ENCODE results near the gene AREG. TPM values are rescaled to one million over a fixed set of nuclear protein-coding genes. Genes with fewer than 3 reads are reported as not detected.

AREG gene
- total RNA-seq, 1 donor from 2014 or later, result not detected

DNA sequence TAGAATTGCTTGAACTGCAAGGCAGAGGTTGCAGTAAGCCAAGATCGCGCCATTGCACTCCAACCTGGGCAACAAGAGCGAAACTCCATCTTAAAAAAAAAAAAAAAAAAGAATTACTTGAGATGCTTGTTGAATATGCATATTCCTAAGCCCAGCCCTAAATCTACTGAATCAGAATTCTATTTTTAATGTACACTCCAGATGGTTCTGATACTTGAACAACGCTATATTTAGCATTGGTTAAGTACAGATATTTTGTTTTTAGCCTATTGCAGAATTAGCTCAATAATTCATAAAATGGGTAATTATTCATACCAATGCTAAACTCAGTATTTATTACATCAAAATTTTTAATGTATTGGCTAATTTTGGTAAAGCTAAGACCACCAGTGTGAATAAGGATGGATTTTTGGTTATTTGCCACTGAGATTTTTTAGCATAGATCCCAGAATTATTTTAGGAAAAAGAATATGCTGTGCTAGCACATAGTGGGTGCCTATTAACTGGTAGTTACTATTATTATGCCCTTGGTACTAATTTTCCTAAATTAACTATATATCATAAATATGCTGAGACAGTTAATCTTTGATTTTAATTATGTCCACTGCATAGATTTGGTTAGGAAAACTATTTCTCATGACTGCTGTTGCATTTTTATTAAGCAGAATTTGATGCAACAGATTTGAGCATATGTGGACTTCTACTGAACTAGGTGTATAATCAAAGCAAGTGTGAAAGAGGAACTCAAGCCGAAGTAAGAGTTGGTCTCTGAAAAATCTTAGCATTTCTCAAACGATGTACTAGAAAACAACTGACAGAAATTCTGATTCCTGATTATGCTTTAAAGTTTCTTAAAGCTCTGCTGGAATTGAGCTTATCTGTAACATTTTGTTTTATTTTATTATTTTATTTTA is 9.2 kb downstream of the AREG start:
- Mint-ChIP-seq H3K4me3 (no peak overlapping the region), H3K27me3 (ENCODE audit: low read depth) (peaks cover 2% of the 10 kb centered on the region), H3K4me1 (peaks cover 5% of the 10 kb centered on the region), H3K9me3 (no peaks in the 10 kb centered on the region), H3K27ac (ENCODE audit: unreplicated experiment) (no peak overlapping the region), H3K36me3 (ENCODE audit: low read depth) (no peaks in the 10 kb centered on the region)
- no peak for DNase-seq (ENCODE audit: low read depth, low spot score)
- TF ChIP-seq CTCF (conservative IDR thresholded peaks at IDR 0.05), result no peak

DNA sequence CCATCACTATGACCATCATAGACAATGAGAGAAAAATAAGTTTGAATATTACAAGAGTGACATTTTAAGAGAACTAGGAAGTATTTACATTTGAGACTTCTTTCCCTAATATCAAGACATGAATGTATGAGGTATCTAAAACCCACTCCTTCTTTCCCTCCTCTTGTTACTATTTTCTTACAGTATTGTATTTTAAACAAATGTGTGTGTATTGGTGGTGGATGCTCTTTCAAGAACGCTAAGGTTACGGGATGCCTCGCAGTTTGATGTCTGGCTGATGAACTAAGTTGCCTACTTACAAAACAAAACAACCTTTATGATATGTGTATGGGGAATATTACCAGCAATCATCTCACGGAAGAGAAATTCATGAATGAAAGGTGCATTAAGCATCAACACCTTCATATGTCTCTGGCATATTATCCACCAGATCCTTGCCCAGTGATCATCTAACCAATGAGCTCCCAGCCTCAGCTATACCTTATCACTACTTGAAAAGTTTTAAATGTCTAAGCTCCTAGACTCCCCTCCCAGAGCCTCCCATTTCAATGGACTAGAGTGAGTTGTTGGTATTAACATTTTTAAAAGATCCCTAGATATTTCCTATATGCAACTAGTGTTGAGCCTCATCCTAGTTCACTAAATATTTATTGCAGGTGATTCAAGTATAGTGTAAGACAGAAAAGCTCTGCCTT is 10.6 kb downstream of the AREG start:
- Mint-ChIP-seq H3K9me3 (peaks cover 5% of the 10 kb centered on the region), H3K27me3 (ENCODE audit: low read depth) (peaks cover 6% of the 10 kb centered on the region)
- TF ChIP-seq CTCF (conservative IDR thresholded peaks at IDR 0.05), result no peak

GRCh38 chr4:74456056-74456744 is 11.3 kb downstream of the AREG start:
- no peak for TF ChIP-seq CTCF (conservative IDR thresholded peaks at IDR 0.05)
- H3K36me3 Mint-ChIP-seq (ENCODE audit: low read depth), result no peaks in the 10 kb centered on the region
- H3K27ac Mint-ChIP-seq (ENCODE audit: unreplicated experiment), result no peak overlapping the region
- peaks cover 5% of the 10 kb centered on the region for H3K9me3 Mint-ChIP-seq
- no peak overlapping the region for H3K4me3 Mint-ChIP-seq
- no peak for DNase-seq (ENCODE audit: low read depth, low spot score)
- peaks cover 3% of the 10 kb centered on the region for H3K4me1 Mint-ChIP-seq
- H3K27me3 Mint-ChIP-seq (ENCODE audit: low read depth), result peaks cover 6% of the 10 kb centered on the region

More for the DNA sequence above, 10.6 kb downstream of the AREG start:
- Mint-ChIP-seq H3K27ac (ENCODE audit: unreplicated experiment) (no peak overlapping the region), H3K4me1 (peaks cover 5% of the 10 kb centered on the region), H3K36me3 (ENCODE audit: low read depth) (no peaks in the 10 kb centered on the region), H3K4me3 (no peak overlapping the region)
- DNase-seq (ENCODE audit: low read depth, low spot score), result no peak

DNA sequence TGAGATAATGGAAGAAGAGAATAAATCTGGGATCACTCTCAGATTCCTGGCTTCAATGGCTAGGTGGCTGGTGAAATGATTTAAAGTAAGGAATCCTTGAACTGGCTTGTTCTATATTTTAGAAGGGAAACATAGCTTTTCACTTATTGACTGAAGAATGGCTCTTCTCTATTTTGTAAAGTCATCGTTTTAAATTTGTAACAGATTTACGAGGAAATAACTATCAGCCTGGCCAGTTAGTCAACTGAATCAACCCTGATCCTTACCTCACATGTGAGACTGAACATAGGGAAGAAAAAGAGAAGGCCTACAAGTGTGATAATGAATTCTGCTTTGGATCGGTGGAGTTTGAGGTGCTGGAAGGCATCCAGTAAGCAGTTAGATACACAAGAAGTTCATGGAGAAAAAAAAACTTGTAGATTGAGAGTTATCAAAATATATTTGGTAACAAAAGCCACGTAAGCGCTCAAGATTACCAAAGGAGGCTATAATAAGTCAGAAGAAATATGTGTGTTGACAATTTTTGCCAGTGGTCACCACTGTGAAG is 12.0 kb downstream of the AREG start:
- H3K9me3 Mint-ChIP-seq, result peaks cover 5% of the 10 kb centered on the region
- H3K27me3 Mint-ChIP-seq (ENCODE audit: low read depth), result peaks cover 6% of the 10 kb centered on the region
- TF ChIP-seq CTCF (conservative IDR thresholded peaks at IDR 0.05), result no peak
- no peak overlapping the region for H3K4me3 Mint-ChIP-seq
- no peak overlapping the region for H3K27ac Mint-ChIP-seq (ENCODE audit: unreplicated experiment)
- no peaks in the 10 kb centered on the region for H3K4me1 Mint-ChIP-seq
- no peaks in the 10 kb centered on the region for H3K36me3 Mint-ChIP-seq (ENCODE audit: low read depth)
- DNase-seq (ENCODE audit: low read depth, low spot score), result no peak

- Mint-ChIP-seq H3K27ac (ENCODE audit: unreplicated experiment) (no peak overlapping the region), H3K4me1 (no peaks in the 10 kb centered on the region), H3K27me3 (ENCODE audit: low read depth) (peaks cover 6% of the 10 kb centered on the region), H3K9me3 (peaks cover 9% of the 10 kb centered on the region), H3K36me3 (ENCODE audit: low read depth) (no peaks in the 10 kb centered on the region), H3K4me3 (no peak overlapping the region)
- no peak for DNase-seq (ENCODE audit: low read depth, low spot score)
- no peak for TF ChIP-seq CTCF (conservative IDR thresholded peaks at IDR 0.05)
Measured at GRCh38 chr4:74460833-74461232, 15.9 kb downstream of the AREG start.

All from neural crest cell (in vitro differentiated cells).